PFSK-1 (cell line): ENCODE measurements around the gene RHCG.

Source experiments
- FOXP2 ChIP-seq: optimal IDR thresholded peaks from 2 replicates; pipeline ENCODE3; 2011; ENCODE audit warnings: borderline replicate concordance, control low read depth, inconsistent platforms; ENCODE audit not compliant: insufficient read depth; ENCODE audit errors: extremely low read length, extremely low read depth
- POLR2AphosphoS5 ChIP-seq: IDR thresholded peaks from 2 replicates; pipeline ENCODE4 v1.6.1; 2012; ENCODE audit warnings: low read depth, mild to moderate bottlenecking, control low read depth, low read length, moderate library complexity
- REST ChIP-seq, 2 experiments: IDR thresholded peaks; 2 replicates each; pipeline versions ENCODE4 v1.6.1 to v1.8.0; 2011 to 2012; ENCODE audit warnings: low read depth in 2 of 2, low read length in 2 of 2, control low read depth in 1 of 2, inconsistent platforms in 1 of 2, mild to moderate bottlenecking in 1 of 2, moderate library complexity in 1 of 2; ENCODE audit not compliant: insufficient read depth in 1 of 2
- SIN3A ChIP-seq: IDR thresholded peaks from 2 replicates; pipeline ENCODE4 v1.6.1; 2012; ENCODE audit warnings: mild to moderate bottlenecking, low read length, moderate library complexity, borderline replicate concordance; ENCODE audit not compliant: insufficient read depth
- TAF1 ChIP-seq: IDR thresholded peaks from 2 replicates; pipeline ENCODE4 v1.6.1; 2012; ENCODE audit warnings: low read length, control low read depth, borderline replicate concordance; ENCODE audit not compliant: insufficient read depth

RHCG gene

GRCh38 chr15:89447676-89448075 lies 48.7 kb downstream of the RHCG start:
- TF ChIP-seq SIN3A (no peak), TAF1 (no peak), FOXP2 (no peak), POLR2AphosphoS5 (no peak), REST (IDR thresholded peaks at IDR 0.05; ENCODE audit: insufficient read depth in 1 of 2, low read depth in 2 of 2, low read length in 2 of 2) (no peak)

DNA sequence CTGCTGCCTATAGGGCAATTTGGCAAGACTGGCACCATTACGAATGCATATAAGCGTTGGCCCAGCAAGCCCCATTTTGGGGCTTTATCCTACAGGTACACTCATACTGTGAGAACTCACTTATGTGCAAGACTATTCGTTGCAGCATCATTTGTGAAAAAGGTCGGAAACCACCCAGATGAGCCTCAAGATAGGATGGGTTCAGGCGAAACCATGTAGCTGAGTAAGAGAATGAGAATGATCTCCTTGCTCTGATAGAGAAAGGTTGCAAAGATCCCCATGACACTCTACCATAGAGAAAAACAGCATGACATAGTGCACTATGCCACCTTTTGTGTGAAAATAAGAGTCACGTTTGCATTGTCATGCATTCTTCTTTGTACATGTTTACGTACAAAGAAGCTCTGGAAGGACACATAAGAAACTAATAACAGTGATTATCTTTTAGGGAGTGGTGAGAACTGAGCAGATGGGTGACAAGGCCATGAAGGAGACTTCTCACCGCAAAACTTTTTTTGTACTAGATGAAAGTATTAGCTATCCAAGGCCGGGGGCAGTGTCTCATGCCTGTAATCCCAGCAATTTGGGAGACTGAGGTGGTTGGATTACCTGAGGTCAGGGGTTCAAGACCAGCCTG lies 50.0 kb downstream of the RHCG start:
- TF ChIP-seq FOXP2, result no peak
- TF ChIP-seq POLR2AphosphoS5, result no peak
- TF ChIP-seq REST (IDR thresholded peaks at IDR 0.05; ENCODE audit: insufficient read depth in 1 of 2, low read depth in 2 of 2, low read length in 2 of 2), result no peak
- no peak for TF ChIP-seq TAF1
- TF ChIP-seq SIN3A, result no peak

- TF ChIP-seq POLR2AphosphoS5 (no peak), TAF1 (no peak), REST (IDR thresholded peaks at IDR 0.05; ENCODE audit: insufficient read depth in 1 of 2, low read depth in 2 of 2, low read length in 2 of 2) (no peak), SIN3A (no peak), FOXP2 (no peak)
Observed at GRCh38 chr15:89445518-89445917, 50.9 kb downstream of the RHCG start.

- TF ChIP-seq POLR2AphosphoS5, result no peak
- TF ChIP-seq SIN3A, result no peak
Observed at GRCh38 chr15:89444241-89445225, 51.9 kb downstream of the RHCG start.

DNA sequence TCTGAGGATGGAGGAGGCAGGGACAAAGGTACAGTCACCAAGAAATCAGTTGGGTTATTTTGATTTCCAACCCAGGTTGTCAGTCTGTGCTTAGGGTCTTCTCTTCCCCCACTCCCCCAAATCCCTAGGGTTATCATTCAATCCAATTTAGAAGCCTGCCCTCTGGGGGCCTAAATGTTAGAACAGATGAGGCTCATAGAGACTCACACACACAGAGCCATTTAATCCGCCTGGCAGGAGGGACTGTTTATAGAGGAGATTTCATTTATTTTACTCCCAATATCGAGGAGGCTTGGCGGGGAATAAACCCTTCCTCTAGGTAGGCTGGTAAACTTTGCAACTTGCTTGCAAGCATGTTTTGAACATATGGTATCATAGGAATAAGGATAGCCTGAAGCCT lies 52.8 kb downstream of the RHCG start:
- no peak for TF ChIP-seq REST (IDR thresholded peaks at IDR 0.05; ENCODE audit: insufficient read depth in 1 of 2, low read depth in 2 of 2, low read length in 2 of 2)
- TF ChIP-seq POLR2AphosphoS5, result no peak
- no peak for TF ChIP-seq TAF1
- no peak for TF ChIP-seq FOXP2
- TF ChIP-seq SIN3A, result no peak
